HG02678 (cell line): ENCODE results near the gene PDE4D.
"Not testable (repeated sequence)": the region's sequence is repeated elsewhere in the genome, so short reads cannot be mapped to it uniquely, and the experiment has no call there.

Experiments used
- ATAC-seq: cut with Tn5 transposase; IDR thresholded peaks from one replicate; pipeline ENCODE4 v1.9.1; 2021; ENCODE audit warnings: mild to moderate bottlenecking, moderate library complexity; ENCODE audit not compliant: unreplicated experiment

Gene PDE4D

DNA sequence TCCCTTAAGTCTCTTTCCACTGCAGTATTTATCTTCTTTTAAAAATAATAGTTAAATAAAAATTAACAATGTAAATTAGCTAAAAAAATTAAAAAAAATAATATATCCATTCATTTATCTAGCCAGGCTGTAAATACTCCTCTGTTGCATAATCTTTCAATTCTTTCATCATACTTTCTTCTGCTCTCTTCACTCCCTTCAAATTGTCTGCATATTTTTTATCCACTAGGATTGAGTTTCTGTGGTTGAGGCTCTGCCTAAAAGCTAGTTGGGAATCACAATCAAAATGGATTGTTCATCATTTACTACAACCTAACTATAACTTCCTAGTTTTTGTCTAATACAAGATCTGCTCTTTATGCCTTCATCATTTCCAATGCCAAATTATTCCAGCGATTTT lies 182.2 kb downstream of the PDE4D start:
- no peak for ATAC-seq

DNA sequence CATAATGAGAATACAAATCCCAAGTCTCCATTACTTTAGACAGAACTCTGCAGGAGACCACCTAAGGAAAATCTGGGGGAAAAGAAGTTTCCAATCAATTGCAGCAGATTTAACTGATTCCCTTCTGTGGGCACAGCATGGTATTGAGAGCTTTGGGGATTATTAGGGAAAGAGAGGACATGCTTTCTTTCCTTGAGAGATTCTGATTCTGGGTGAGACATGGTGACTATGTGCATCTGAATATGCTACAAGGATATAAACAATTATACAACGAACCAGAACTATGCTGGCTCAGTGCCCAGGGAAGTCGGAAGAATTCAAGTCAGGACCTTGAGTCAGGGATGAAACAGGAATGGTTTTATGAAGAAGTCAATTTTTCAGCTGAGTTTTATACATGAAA lies 183.7 kb downstream of the PDE4D start:
- no peak for ATAC-seq

DNA sequence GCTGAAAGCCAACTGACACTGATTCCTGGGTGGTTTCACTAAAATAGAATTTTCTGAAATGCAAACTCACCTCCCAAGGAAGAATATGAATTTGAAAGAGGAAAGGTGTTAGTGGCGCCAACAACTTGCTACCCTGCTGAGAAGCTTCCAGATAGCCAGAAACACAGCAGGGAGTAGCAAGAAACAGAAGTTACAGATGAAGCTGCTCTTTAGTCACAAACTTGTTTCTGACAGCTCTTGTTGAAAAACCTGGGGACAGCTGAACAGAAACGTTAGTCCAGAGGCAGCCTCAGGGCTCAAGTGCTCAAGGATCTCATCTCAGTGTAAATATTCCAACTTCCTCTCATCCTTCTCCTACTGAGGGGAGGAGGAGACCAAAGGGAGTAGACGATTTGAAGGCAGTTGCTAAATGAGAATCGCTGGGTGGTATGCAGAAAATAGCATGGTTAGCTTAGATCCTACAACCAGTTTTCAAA lies 184.1 kb downstream of the PDE4D start:
- ATAC-seq, result no peak

DNA sequence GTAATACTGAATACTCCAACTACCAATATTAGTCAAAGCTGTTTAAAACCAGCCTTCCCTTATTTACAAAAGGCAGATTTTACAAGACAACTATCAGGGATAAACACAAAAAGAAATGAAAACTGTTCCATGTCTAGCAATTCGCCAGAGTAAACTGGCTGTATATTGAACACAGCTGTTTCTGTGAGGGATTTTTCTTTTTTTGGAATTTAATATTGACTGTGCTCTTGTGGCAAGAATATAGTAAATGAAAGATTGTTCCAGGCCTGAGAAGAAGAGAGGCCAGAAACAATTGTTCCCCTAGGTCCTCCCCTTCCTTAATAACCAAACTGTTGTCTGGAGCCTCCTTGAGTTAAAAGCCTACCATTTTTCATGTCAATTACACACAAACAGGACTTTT lies 188.6 kb downstream of the PDE4D start:
- ATAC-seq, result no peak

DNA sequence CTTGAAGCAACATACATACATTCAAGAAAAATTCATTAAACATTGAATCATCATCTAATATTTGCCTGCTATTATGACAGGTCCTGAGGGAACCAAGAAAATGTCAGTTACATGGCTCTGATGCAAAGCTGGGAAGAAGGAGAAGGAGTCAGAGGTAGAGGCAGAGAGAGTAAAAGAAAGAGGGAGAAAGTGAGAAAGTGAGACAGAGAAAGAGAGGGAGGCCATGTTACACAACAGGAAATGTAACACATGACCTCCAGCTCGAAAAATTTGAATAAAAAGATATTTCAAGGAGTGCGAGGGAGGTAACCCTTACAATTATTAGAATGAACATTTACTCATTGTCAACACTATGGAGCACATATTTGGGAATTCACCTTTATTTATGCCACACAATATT lies 189.7 kb downstream of the PDE4D start:
- no peak for ATAC-seq

DNA sequence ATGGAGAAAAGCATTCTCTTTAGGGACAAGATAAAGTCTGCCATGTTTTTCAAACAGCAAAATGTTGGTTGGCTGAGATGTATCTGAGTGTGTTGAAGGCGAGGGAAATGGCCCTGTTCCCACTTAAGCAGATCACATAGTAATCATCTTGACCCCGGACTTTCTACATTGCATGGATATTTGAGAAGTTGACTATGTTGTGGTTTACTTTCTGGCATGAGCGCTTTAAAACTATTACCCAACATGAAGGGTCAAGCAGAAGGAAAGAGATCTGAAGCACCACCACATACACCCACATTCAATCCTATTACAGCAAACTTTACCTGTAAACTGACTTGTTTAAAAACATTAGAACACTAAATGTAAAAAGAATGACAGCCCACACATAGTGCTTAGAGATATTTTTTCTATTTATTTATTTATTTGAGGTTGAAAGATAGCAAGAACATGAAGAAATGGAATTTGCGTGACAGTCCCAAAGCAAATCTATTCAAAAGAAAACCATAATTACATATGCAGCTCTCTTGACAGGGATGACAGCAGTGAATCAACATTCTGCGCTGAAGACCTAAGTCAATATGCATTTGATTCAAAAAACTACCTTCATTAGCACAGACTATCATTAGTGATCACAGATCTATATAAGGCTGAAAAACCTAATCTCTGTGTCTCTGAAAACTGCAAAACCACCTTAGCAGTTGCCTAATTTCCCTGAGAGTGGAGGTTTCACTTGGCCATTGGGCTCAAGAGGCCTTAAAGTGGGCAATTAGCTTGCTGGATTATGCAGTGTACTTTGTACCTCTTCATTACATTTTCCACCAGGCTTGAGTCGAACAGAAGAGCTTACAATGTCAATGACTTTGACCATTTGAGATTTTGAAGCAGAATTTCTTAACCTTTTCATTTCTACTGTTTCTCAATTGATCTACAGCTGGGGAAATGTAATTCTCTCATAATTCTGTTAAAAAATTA lies 195.0 kb downstream of the PDE4D start:
- ATAC-seq, result no peak

DNA sequence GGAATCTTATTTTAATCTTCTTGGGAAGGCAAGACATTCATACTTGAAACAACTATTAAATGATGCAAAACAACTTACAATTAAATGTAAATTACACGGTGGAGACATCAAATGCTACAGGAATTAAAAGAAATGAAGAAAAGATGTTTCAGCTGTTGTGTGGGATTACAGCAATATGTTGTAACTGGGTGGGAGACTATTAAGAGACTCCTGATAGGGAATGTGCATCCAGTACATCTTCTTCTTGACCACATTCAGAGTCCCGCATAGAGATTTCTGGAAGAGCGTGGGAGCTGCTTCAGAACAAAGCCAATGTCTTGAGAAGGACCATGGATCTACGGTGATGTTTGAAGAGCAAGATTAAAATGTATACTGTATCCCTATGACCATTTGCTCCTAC lies 199.1 kb downstream of the PDE4D start:
- ATAC-seq, result no peak

DNA sequence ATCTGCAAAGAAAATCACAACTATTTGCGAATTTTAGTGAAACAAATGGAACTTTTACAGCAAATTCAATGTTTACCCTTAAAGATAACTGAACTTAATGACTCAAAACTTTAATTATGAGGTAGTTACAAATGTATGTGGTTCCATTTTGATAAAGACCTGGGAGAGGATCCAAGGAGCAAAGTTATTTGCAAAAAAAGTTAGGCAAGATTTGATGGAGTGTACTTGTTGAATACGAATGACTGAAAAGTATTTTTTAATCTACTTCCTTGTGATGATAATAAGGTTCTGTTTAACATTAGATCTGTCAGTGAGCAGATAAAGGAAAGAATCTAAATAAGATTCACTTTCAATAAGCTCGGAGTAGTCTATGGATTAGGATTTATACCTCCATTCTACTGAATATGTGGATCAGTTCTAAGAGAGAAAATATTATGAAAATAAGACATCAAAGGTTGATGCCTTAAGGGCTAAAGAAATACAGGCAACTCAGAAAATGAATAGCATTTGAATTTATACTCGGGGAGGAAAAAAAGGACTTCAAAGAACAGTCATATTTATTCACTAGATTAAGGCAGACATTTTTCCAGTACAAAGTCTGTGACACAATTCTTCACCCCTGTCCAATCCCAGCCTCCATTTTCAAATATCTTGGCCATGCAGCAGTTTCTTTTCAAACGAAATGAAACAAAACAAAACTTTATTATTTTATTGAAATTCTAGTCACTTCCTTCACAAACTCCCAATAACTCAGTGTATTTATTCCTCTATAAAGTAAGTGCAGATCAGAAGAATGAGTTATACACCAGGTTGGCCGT lies 199.8 kb downstream of the PDE4D start:
- no peak for ATAC-seq

DNA sequence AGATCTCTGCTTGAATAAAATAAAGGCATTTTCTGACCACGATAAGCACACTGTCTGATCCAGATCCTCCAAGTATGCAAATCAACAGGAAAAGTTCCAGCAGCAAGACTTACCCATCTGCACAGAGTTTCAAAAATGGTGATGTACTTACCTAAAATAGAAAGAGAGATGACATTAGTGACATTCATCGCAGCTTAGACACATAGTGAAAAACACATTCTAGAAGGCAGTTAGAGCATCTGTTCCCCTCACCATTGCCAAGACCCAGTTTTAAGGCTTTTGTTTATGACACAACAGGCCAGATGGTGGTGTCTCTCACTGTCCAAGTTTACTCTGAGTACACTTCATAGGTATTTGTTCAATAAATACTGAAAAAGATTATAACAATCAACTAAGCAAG lies 207.7 kb downstream of the PDE4D start:
- ATAC-seq, result peak; percentile 47

DNA sequence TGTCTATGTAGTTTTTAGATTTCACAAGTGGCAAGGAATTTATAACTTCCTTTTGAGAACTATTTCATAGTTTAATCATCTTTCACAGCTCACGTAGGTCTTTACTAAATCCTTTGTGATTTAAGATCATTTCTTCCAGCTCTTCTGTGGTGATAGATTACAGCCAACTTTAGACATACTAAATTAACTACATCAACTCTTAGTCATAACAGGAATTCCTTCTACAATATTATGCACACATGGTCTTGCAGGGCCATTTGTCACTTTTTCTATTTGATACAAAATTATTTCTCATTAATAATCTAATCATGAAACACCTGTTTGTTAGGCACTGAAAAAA lies 208.4 kb downstream of the PDE4D start:
- ATAC-seq, result no peak

DNA sequence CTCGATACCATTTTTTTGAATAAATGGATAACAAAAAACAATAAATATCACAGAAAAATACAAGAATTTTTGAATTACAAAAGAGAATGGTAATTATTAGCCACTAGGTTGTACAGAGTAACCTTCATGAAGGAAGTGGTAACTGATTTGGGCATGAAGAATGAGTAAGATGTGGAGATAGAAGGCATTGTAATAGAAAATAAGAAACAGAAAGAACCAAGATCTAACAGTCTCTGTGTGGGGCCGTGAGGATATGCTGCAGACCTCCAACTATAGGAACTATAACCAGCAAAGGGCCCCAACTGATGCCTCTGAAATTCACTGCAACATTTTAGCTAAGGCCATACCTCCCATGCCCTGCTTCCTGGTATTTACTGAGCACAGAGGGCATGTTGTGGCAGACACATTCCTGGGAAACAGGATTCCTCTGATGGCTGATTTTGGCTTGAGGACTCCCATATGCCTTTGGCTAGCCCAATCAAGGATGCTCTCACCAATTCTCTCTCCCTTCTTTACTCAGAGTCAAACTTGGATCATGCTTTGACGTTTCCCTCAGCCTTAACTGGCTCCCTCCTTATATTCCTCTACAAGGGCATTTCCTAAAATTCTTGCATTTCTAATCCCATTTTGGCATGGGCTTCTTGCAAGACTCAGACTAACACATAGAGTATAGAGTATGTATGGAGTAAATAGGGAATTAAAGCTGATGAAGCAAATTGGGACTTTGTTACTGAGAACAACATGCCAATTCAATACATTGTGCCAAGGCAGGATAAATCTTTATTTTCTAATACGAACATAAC lies 208.9 kb downstream of the PDE4D start:
- ATAC-seq, result no peak

DNA sequence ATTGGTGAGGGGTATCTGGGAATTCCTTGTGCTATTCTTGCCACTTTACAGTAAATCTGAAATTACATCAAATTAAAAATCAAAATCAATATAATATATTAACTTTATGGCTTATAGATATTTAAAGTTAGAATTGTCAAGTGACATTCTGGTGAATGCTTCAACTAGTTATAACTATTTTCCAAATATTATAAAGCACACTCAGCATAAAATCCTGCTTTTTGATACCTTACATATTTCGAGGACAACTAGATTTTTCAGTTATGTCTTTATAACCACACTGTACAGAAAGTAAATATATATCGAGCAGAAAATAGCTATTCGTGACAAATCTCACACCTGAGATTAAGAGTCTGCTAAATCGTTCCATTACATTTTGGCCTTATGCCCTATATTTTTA lies 210.2 kb downstream of the PDE4D start:
- no peak for ATAC-seq

DNA sequence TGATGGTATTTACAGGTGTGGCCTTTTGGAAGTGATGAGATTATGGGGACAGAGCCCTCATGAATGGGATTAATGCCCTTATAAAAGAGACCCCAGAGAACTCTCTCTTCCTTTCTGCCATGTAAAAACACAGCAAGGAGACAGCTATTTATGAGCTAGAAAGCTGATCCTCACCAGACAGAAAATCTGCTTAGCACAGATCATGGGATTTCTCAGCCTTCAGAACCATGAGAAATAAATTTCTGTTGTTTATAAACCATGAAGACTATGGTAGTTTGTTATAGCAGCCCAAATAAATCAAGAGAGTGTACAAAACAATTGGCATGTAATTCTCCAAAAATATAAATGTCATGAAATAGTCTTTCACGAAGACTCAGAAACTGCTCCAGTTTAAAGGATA lies 211.0 kb downstream of the PDE4D start:
- ATAC-seq, result no peak

DNA sequence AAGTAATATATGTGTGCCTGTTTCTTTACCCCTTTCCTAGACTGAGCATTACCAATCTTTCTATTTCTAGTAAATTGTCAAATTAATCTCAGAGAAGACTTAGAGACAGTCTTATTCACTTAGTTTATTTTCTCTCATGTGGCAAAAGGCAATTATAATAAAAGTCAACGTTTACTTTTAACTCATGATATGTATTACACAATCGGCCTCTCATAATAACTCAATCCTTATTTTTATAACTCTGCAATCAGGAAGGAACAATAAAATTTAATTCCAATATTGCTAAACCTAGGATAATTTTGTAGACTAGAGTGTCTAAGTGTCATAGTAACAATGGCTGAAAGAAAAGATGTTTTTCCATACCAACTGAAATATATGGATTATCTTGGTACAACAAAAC lies 214.6 kb downstream of the PDE4D start:
- no peak for ATAC-seq

DNA sequence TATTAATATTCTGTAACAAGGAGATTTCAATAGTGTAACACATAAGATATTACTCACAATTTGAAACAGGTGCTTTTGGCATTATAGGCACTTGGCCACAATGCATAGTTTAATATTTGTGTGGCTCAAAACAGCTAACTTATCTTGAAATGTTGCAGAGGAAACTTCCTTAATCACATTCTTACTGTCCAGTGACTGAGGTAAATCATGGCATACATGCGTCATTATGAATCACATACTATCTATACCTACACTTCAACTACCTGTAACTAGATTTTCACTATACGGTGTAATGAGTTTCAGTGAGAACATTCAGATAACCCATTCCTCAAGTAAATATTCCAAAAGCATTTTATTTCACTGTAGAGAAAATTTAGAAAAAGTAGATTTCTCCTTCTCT lies 218.8 kb downstream of the PDE4D start:
- no peak for ATAC-seq

DNA sequence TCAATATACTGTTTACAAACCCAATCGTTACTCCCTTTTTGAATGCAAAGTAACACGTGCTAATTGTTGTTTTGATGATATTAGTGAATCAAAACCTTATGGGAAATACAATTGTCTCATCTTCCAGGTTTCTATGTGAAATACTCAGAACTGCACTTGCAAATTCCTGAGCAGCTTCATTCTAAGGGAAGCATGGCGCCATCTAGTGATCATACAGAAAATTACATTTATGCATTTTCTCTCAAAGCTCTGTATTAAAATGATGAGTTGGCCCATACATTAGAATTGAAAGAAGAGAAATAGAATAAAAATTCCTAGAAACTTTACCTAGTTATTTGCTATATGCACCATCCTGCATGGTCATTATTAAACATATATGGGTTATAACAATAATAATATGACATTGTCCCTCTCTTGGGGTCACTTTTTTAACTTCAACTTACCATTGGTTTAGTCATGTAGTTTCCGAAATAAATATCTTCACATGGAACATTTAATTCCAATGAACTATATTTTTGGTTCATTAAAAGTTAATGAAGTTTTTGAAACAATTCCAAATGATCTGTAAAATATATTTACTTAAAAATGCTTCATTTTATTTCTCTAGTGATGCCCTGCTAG lies 220.0 kb downstream of the PDE4D start:
- ATAC-seq, result no peak

DNA sequence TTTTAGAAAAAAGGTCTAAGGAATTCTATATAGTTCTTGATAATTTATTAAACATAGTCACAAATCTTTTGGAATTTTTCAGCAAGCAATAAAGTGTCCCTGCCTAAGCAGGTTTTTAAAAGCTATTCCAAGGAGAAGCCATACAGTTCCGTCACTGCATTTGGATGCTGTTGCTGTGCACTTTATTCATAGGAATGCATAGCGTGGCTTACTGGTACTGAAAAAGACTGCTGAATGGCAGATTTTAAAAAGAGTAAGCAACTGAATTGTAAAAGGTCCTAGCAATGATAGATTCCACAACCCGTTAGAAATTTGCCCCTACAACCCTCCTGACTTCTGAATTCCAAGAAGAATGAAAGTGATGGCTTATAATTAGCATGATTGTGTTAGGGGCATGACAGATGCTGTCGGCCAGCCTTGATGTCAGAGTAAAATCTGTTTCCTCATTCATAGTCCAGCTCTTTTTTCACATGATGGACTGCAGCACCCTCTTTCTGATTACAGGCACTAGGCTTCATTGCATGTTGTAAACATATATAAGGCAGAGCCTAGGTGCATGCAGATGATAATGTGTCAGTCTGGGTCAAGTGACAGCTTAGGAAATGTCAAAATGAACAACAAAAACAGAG lies 227.0 kb downstream of the PDE4D start:
- no peak for ATAC-seq

DNA sequence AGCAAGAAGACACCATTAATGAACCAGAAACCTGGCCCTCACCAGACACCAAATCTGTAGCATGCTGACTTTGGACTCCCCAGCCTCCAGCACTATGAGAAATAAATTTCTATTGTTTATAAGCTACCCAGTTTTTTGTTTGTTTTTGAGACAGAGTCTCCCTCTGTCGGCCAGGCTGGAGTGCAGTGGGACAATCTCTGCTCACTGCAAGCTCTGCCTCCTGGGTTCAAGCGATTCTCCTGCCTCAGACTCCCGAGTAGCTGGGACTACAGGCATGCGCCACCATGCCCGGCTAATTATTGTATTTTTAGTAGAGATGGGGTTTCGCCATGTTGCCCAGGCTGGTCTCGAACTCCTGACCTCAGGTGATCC lies 227.7 kb downstream of the PDE4D start:
- ATAC-seq, result not testable (repeated sequence)

DNA sequence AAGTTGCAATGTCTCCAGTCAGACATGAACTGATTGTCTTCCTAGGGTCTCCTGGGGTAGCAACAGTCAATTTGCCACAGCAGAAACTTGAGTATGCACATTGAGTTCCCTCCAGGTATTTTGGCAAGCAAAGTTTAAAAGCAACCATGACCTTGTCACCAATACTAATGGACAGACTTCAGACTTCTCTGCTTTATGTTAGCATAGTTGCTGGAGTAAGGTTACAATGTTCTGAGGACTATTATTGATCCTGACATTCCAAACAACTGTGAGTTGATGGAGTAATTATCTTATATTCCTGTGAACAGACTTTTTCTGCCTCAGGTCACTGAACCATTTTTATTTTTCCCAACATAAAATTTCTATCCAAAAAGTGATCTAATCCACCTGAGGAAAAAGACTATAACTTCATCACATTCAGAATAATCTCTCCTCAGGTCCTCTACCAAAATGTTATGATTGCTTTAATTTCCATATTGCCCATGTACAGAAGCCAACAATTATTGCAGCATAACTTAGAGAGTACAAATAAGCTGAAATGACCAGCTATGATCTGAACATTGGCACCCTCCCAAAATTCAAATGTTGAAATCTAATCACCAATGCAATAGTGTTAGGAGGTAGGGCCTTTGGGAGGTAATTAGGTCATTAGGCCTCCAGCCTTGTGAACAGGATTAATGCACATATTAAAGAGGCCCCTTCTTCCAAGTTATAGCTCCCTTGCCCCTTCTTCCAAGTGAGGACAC lies 228.3 kb downstream of the PDE4D start:
- ATAC-seq, result no peak
